GM12891 (cell line): ENCODE data around the gene PTPRN2.

Source experiments
- POLR2A ChIP-seq: IDR thresholded peaks from 2 replicates; pipeline ENCODE4 v1.6.1; 2011; ENCODE audit warnings: low read depth, low read length, control low read depth
- POLR2AphosphoS5 ChIP-seq: IDR thresholded peaks from 2 replicates; pipeline ENCODE4 v1.6.1; 2011; ENCODE audit warnings: low read depth, low read length, control low read depth
- TAF1 ChIP-seq: IDR thresholded peaks from 2 replicates; pipeline ENCODE4 v1.6.1; 2011; ENCODE audit warnings: low read depth, low read length, control low read depth

GRCh38 chr7:157519246-157519645, 1068.4 kb downstream of the PTPRN2 start:
- TF ChIP-seq TAF1 (no peak), POLR2A (no peak), POLR2AphosphoS5 (no peak)
